Measurements from ENCODE around the gene XPA. TPM values are rescaled to one million over a fixed set of nuclear protein-coding genes. Genes with fewer than 3 reads are reported as not detected.
A peak's percentile ranks its signal among the peaks of the same experiment; 100 is the strongest.
"Not testable (repeated sequence)": the region's sequence is repeated elsewhere in the genome, so short reads cannot be mapped to it uniquely, and the experiment has no call there.

XPA gene
- total RNA-seq: 10 to 100 TPM; 15.1 to 18.8 TPM
- long read RNA-seq, donor 1, partial matches to known transcripts: 0 of 2 reads
- long read RNA-seq, donor 1, other reads (novel, unspliced or antisense): 1 of 2 reads
- long read RNA-seq, donor 2, transcript XPA-201 (6 exons, 1,417 nt): major isoform, 12 of 29 reads
- long read RNA-seq, donor 2, partial matches to known transcripts: 10 of 29 reads
- long read RNA-seq, donor 2, other reads (novel, unspliced or antisense): 7 of 29 reads

GRCh38 chr9:97696803-97697601 is at the start of gene XPA:
Gene XPA, minus strand, starts transcription at chr9:97697340. Its CDS starts 48 bp downstream, at chr9:97697292.
- DNase-seq (ENCODE audit: low spot score): peak; percentile 99
- intact Hi-C loops (cut with DNase I): no loop called here

GRCh38 chr9:97744710-97745708 is 47.9 kb upstream of the XPA start:
- intact Hi-C loops (cut with DNase I): no loop called here
- DNase-seq (ENCODE audit: low spot score): no peak

- DNase-seq (ENCODE audit: low spot score); intact Hi-C loops (cut with DNase I): not testable (repeated sequence)
Measured at GRCh38 chr9:97744025-97744424, 46.9 kb upstream of the XPA start.

GRCh38 chr9:97742545-97742944 is 45.4 kb upstream of the XPA start:
- DNase-seq (ENCODE audit: low spot score): no peak

GRCh38 chr9:97741947-97742346 is 44.8 kb upstream of the XPA start:
- no peak for DNase-seq (ENCODE audit: low spot score)
- intact Hi-C loops (cut with DNase I): no loop called here

More at GRCh38 chr9:97742545-97742944, 45.4 kb upstream of the XPA start:
- intact Hi-C loops (cut with DNase I): no loop called here

- intact Hi-C loops (cut with DNase I): no loop called here
- peak; percentile 88 for DNase-seq (ENCODE audit: low spot score)
Measured at GRCh38 chr9:97740848-97741821, 44.0 kb upstream of the XPA start.

GRCh38 chr9:97737429-97737828 is 40.3 kb upstream of the XPA start:
- no peak for DNase-seq (ENCODE audit: low spot score)
- intact Hi-C loops (cut with DNase I): no loop called here

GRCh38 chr9:97735070-97735600 is 38.0 kb upstream of the XPA start:
- intact Hi-C loops (cut with DNase I): no loop called here
- DNase-seq (ENCODE audit: low spot score): no peak

GRCh38 chr9:97726716-97727115 is 29.6 kb upstream of the XPA start:
- intact Hi-C loops (cut with DNase I): no loop called here
- DNase-seq (ENCODE audit: low spot score): no peak

GRCh38 chr9:97723819-97724218 is 26.7 kb upstream of the XPA start:
- DNase-seq (ENCODE audit: low spot score): no peak
- intact Hi-C loops (cut with DNase I): no loop called here

GRCh38 chr9:97722331-97722730 is 25.2 kb upstream of the XPA start:
- intact Hi-C loops (cut with DNase I): no loop called here
- no peak for DNase-seq (ENCODE audit: low spot score)

- intact Hi-C loops (cut with DNase I): no loop called here
- DNase-seq (ENCODE audit: low spot score): no peak
Measured at GRCh38 chr9:97721396-97721795, 24.3 kb upstream of the XPA start.

GRCh38 chr9:97717866-97718265 is 20.7 kb upstream of the XPA start:
- DNase-seq (ENCODE audit: low spot score): no peak
- intact Hi-C loops (cut with DNase I): no loop called here

GRCh38 chr9:97714435-97714834 is 17.3 kb upstream of the XPA start:
- intact Hi-C loops (cut with DNase I): loop anchor here in 1 of 2 donors (5.0 kb wide), 1 partner anchor 188 kb away; no protein-coding TSS in a partner anchor
- no peak for DNase-seq (ENCODE audit: low spot score)

- no peak for DNase-seq (ENCODE audit: low spot score)
- intact Hi-C loops (cut with DNase I): loop anchor here (1.0 to 5.0 kb wide), 2 partner anchors 191 kb away; no protein-coding TSS in a partner anchor
Measured at GRCh38 chr9:97711223-97711626, 14.1 kb upstream of the XPA start.

- DNase-seq (ENCODE audit: low spot score): no peak
- intact Hi-C loops (cut with DNase I): loop anchor here (1.0 to 5.0 kb wide), 2 partner anchors 192 kb away; no protein-coding TSS in a partner anchor
Measured at GRCh38 chr9:97710356-97711222, 13.4 kb upstream of the XPA start.

- intact Hi-C loops (cut with DNase I): no loop called here
- DNase-seq (ENCODE audit: low spot score): no peak
Measured at GRCh38 chr9:97706246-97706645, 9.1 kb upstream of the XPA start.

All from posterior vena cava (tissue), 2 donors.